HS-5 (cell line): ENCODE results near the gene BICDL1.

Experiments used
- DNase-seq: peaks from one replicate; pipeline ENCODE4 v3.0.0-alpha.2; 2012; ENCODE audit warnings: low read depth

The BICDL1 gene

DNA sequence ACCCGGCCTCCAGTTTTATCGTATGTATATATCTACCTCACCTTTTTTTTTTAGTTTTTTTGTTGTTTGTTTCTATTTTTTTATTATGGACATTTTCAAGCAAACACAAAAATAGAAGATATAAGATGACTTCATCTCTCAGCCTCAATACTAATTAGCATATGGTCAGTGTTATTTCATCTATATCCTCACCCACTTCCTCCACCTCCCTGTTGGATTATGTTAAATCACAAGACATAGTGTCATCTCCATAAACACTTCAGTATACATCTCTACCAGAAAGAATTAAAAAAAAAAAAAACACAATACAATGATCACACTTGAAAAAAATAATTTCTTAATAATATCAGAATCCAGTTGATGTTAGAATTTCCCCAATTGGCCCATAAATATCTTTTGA lies 92.6 kb downstream of the BICDL1 start:
- DNase-seq: no peak

DNA sequence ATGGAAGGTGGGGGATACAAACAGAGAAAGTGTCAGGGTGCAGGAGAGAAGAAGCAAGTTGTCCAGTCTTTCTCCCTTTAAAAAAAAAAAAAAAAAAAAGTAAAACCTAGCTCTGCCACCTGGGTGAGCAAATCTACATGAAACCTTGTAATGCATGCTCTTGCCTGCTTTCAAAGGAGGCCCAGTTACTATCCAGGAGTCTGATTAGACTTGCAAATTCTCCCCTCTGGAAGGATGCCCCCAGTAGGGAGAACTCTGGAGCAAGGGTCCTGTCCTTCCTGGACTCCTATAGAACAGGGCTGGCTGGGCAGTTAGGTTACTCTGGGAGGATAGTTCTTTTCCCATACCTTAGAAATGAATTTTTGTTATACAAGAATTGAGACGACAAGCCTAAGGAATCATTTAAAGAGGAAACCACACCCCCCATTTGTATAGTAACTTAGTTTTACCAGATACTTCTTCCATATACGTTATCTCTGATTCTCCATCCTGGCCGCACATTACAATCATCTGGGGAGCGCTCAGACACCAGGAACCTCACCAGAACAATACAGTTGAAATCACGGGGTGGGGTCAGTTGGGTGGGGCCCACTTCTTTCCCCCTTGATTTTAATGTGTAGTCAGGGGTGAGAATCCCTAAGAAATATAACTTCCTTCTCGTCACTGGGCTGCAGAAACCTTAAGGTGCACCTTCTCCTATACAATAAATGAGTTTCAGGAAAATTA lies 97.0 kb downstream of the BICDL1 start:
- no peak for DNase-seq

DNA sequence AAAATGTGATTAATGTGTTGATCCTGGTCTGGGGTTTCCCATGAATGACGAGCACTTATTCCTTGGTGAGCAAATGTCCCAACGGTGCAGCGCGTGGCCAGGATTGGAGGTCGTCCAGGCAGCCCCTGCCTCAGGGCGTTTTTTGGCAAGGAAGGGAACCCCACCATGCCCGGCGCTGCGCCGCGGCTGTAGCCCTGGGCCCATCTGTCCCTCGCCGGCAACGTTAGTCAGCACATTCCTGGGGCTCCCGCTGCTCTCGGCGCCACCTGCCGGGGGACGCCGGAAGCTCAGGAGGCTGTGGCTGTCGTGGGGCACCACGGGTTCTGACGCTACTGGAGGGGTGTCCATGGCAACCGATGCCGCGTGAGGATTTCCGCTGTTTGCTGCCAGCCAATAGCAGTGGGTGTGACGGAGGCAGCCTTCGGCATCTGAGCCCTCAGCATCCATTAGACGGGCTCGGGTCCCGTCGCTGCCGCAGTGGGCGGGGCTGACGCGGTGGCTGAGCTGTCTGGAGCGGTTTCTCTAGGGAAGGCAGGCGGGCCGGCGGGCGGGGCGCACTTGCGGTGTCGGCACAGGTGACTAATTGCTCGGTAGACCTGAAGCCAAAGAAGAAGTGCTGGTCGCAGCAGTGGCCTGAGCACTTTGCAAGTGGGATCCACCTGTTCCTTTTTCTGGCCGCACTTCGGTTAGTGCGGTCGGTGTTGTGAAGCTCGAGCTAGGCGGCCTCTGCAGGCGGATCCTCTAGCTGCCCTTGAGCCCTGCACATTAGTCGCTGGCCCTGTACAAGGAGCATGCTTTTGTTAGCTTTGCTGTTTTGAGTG lies 98.0 kb downstream of the BICDL1 start:
- peak; percentile 97 for DNase-seq

DNA sequence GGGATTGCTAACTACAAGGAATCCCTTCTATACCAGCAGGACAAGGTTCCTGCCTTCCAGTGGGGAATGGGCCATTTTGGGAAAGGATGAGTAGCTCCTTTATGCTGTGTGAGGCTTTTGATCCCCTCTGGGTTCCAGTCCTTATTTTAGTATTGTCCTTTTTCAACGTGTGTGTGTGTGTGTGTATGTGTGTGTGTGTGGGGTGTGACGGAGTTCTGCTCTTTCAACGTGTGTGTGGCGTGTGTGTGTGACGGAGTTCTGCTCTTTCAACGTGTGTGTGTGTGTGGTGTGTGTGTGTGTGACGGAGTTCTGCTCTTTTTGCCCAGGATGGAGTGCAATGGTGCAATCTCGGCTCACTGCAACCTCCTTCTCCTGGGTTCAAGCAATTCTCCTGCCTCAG lies 100.1 kb downstream of the BICDL1 start:
- DNase-seq: no peak

DNA sequence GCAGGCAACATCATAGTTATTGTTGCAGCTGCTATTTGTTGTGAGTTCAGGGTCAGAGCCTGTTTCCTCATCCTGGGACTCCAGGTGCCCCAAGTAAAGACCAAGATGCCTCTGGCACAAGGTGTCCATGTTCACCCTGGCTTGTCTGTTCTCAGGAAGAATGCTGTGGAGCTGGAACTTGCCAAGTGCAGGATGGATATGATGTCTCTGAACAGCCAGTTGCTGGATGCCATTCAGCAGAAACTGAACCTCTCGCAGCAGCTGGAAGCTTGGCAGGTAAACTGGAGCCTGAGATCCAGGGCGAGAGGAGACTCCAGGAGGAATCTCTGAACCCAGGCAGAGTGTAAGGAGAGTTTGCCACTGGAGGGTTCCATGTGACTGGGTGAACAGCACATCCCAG lies 100.8 kb downstream of the BICDL1 start:
- DNase-seq: no peak

DNA sequence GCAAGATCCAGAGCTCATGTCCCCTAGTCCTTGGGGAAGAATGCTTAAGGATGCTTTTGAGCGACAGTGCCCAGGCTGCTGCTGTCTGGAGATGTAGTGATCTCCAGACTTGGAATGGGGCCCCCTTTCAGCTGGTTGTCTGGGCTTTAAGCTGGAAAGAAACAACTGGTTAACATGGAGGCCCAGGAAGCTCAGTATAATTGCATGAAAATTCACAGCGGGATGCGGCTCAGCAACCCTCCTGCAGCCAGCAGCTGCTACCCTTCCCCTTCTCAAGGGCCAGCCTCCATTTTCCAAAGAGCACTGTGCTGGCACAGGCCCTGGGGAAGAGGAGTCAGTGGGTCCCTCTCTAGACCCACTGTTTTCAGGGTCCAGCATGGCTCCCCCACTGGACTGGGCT lies 101.2 kb downstream of the BICDL1 start:
- DNase-seq: no peak

DNA sequence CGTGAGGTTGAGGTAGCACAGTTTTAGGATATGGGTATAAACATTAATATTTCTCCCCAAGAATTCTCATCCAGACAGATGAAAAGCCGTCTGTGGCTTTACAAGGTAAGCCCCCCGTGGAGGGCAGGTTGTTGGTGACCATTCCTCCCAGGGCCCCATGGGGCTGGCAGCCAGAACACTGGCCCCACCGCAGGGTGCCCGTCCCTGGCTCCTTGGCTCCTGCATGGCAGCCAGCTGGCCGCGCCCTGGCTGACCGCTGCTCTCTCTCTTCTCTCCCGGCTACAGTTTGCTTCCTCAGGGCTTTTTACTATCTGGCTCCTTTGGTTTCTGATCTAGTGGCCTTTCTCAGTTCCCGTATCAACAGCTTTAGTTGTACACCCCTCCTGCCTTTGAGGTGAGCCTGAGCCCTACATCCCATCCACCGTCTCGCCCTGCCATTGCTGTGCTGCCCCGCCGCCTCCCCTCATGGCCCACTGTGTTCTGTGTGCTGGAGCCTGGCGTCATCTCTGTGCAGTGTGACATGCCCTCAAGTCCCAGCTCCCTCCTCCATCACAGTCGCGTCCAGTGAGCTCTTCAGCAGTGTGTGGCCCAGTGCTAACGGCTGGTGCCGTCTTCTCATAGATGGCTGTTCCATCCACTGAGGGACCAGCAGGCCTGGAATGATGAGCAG lies 101.7 kb downstream of the BICDL1 start:
- no peak for DNase-seq

DNA sequence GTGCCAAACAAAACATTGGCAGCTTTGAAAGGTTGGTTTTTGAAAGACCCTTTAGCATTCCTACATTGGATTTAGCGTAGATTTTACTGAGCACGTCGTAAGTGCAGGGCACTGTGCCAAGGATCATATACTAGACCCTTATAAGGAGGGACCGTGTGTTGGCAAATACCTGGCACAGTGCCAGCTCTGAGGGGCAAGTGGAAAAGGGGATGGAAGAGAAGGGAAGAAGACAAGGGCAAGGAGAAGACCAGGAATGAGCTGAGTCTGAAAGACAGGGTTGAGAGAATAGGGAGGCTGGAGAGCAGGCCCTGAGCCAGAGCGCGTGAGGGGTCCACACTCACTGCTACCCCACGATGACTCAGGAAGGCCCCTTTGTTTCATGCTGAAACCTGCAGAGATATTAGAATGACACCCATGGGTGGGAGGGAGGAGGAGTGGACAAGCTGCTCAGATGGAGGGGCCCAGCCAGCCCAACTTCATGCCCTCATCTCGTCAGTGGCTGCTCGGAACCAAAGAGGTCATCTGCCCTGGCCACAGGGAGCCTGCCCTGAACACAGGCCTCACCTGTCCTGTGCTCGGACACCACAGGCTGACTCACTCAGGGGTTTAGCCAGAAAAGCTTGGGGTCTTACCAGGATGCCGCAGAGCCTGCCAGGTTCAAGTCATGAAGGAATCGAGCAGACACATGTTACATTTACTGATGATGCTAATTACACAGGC lies 102.5 kb downstream of the BICDL1 start:
- DNase-seq: no peak

DNA sequence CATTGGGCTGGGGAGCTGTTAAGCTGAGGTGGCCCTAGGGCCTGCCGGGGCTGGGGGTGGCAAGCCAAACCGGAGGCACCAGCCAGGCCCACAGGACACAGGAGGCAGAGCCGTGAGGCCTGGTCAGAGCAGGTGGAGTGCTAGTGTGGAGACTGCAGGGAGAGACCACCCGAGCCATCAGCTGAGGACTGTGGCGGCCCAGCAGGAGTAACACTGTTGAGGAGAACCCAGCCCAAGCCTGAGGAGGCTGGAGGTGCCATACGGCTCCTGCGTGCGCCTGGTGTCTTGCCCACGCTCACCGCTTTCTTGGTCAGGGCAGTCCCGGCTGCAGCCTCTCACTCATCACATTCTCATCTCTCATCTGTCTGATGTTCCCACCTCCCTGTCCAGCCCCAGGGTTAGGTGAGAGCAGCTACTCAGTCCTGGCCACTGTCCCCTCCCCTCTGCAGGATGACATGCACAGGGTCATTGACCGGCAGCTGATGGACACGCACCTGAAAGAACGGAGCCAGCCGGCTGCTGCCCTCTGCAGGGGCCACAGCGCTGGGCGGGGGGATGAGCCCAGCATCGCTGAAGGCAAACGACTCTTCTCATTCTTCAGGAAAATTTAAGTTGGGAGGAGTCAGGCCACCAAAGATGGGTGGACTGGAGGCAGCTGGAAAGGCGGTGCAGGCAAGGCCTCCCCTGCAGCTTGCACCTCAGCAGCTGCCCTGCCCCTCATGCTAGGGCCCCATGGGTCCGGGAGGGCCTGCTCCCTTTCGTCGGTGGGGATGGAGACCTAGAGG lies 103.7 kb downstream of the BICDL1 start:
- DNase-seq: no peak

DNA sequence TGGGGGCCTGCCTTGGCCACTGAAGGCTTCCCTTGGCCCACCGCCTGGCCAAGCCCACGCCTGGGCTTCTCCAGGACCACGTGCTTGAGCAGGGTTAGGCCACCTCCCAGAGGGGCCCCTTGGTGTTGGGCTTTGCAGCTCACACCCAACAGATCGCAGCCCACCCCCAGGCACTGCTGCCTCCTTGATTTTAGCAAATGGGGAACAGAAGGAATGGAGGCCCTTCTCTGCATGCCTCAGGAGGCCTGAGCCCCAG lies 104.2 kb downstream of the BICDL1 start:
- no peak for DNase-seq

DNA sequence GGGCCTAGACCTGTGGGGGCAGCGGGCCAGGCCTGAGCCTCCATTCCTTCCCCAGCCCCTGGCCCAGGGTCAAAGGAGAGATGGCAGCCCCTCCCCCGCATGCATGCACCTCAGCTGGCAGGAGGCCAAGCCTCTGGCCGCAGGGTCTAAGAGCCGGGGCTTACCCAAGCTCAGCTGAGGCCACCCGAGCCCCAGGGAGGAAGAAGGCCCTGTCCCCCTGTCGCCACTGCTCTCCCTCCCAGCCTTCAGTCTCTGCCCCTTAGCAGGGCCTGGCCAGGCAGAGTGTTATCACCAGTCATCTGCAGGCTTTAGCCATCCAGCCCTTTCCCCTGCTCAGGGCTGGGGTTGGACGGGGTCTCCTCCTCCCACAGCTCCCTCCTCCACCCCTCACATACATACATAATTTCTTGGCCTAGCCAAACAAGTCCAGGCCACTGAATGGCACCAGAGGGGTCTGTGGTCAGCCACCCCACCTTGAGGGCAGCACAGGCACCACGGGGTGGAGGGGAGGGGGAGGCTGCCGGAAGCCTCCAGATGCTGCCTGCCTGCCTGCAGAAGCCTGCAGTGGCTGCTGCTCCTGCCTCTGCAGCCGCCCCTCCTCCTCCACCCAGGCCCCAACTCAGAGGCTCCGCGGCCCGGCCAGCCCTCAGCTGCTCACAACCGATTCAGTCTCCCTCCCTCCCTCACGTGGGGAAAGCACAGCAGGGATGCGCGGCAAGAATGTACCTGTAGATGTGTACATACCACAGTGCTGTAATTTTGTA lies 104.7 kb downstream of the BICDL1 start:
- no peak for DNase-seq

DNA sequence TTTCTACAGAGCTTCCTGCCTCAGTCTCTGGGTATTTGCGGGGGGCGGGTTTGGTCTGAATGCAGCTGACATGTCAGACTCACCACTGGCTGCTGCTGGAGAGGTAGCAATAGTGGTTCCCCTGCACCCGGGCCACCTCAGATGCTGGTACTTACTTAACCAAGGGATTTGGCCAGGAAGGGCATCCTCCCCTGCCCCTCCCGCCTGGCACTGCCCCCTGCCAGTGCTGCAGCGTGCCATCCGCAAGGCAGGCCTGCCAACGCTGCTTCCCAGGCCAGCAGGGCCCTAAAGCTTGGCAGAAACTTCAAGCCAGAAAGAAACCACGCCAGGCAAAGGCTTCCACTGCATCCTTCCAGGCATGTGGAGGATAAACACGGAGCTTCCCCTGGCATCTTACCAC lies 105.4 kb downstream of the BICDL1 start:
- no peak for DNase-seq

DNA sequence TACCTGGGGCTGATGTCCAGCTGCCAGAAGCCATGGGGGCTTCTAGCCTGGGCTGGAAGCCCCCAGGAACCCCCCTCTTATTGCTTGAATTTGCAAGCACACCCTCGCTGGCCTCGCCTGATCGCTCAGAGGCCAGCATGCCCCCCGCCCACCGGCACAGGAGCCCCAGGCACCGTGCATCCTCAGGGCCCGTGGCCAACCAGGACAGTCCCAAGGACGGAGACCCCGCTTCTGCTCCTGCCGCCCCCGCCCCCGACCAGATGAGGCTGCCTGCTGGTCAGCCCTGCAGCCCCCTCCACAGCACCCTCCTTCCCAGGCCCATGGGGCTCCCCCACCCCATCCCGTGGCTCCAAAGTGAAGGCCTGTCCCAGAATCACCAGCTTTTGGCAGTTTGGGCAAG lies 106.3 kb downstream of the BICDL1 start:
- DNase-seq: no peak

DNA sequence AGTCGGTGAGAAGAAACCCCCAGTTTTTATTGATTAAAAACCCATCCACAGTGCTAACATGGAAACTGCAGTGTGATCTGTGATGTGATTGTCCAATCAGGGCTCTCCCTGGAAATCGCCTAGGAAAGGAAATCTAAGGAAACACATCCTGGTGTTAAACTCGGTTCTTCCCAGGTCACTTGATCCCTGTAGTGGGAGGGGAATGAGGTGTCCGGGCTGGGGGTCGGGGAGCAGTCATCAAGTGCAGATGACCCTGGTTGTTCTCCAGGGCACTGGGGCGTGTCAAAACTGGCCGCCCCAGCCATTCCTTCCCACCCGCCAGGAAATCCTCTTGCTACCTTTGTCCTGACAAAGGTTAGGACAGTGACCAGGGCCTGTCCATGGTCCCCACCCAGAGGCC lies 106.7 kb downstream of the BICDL1 start:
- no peak for DNase-seq

DNA sequence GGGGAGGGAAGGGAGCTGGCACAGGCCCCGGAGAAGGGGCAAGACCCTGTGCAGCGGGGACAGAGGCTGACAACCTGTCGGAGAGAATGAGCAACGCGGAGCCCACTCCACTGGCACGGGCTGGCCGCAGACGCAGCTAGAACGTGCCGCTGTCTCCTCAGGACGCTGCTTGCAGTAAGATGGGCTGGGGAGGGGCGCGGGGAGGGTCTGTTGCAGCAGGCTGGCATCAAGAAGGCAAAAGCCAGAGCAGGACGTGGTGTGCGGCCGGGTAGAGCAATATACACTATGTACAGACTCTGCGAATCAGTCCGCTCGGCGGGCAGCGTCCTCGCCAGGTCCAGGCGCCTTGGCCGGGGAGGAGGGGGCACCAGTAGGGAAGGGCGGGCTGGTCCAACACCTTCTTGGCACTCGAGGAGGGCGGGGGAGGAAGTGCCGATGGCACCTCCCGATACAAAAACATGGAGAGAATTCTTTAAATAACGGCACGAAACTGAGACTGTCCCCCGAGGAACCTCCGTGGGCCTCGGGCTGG lies 107.7 kb downstream of the BICDL1 start:
- no peak for DNase-seq

DNA sequence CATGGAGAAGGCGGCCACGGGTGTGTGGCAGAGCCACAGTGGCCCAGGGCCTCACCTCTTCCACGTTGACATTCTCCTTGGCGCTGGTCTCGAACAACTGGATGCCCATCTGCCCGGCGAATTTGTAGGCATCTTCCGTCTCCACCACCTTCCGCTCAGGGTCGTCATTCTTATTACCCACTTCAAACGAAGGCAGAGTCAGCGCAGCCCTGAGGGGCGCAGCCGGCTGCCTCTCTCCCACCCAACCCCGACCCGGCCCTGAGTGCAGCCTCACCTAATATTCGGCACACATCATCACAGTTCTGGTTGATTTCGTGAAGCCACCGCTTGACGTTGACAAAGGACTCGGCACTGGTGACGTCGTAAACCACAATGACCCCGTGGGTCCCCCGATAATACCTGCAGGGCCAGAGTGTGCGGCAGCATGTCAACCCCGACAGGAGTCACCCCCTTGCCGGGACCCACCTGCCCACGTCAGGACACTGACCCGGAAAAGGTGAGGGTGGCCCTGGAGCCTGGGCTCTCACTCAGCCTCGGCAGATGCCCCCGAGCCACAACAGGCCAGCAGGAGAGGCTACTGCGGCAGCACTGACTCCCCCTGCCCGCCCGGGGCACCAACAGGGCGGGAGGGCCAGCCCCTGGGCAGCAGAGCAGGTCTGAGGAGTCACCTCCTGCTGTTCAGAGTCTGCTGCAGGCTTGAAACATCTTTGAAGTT lies 109.9 kb downstream of the BICDL1 start:
- DNase-seq: no peak

DNA sequence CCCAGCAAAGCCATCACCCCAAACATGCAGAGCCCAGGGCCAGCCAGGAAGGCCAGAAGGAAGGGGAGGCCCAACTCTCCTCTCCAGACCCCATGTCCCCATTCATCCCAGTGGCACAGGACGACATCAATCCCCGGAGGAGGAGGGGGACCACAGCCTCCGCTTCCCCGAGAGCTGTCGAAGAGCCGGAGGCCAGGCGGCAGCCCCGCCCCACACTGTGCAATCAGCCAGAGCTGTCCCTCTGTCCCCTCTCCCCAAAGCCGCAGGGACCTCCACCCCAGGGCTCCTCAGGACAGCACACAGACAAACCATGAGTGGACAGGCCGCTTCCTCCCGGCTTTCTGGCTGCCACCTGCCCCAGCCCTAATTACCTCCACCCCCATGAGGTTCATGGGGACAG lies 110.7 kb downstream of the BICDL1 start:
- no peak for DNase-seq

DNA sequence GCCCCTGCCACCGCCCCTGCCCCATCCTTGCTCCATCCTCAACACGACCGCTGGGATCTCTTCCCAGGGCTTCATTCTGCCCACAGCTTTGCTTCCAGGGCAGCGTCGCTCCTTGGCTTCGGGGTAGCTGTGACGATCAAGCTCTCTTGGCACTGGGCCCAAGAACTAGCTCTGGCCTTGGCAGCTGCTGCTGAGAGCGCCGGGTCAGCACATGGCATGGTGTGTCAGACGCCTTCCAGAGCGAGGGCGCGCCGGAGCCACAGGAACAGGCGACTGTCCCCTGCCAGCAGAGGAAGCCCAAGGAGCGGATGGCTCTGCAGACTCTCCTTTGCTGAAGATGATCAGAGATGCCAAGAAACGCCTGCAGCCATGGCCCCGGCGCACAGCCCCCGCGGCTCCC lies 111.6 kb downstream of the BICDL1 start:
- no peak for DNase-seq

DNA sequence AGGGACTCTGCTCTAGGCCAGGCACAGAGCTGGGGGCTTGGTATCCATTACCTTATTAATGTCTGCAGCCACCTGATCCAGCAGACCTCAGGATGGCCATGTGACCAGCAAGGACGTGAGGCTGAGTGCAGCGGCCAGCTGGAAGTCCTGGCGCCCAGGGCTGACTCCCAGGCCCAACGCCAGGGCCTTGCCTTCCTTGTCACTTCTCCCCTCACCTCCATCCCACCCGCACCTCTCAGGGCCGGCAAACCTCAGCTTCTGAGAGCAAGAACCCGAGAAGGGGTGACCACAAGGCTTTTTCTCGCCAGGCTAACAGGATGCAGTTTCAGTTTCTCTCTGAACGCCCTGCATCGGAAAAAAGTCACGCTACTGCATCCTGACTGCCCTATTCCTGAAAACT lies 112.1 kb downstream of the BICDL1 start:
- no peak for DNase-seq

DNA sequence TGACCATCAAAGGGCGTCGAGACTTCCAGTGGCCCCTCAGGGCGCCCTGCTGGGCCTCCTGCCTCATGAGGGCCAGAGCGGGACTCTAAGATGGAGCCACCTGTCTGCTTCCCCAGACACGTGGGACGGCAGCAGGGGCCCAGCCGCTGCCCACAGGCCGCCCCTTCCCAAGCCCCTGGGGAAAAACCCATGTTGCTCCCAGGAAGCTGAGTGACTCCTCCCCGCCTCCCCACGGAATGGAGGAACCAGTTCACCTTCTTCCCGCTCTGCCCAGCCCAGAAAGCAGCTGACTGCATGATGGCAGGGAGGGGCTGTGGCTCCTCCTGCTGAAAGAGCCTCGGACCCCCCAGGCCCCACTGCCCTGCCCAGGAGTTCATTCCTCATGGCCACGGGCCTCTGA lies 112.6 kb downstream of the BICDL1 start:
- no peak for DNase-seq
